K562 (cell line): ENCODE measurements around the gene JUP. TPM values are rescaled to one million over a fixed set of nuclear protein-coding genes. Genes with fewer than 3 reads are reported as not detected.

ENCODE experiments used
- CEBPG ChIP-seq, 3 experiments: fragments of 200-800 bp in 1 of 3; sonication (Bioruptor generic) in 1 of 3; sonication (generic) in 1 of 3; formaldehyde crosslinking in 1 of 3; IDR thresholded peaks in 2 of 3; conservative IDR thresholded peaks in 1 of 3; 2 replicates each; pipeline versions ENCODE4 v1.6.1 to v1.8.0; 2016 to 2022; ENCODE audit warnings: missing compliant biosample characterization in 2 of 3, missing genetic modification characterization in 2 of 3, mild to moderate bottlenecking in 1 of 3, missing genetic modification reagents in 1 of 3
- CREM ChIP-seq: IDR thresholded peaks from 2 replicates; pipeline ENCODE4 v1.6.1; 2014; ENCODE audit warnings: antibody characterized with exemption, low read depth
- GTF2A2 ChIP-seq: IDR thresholded peaks from 2 replicates; pipeline ENCODE4 v1.6.1; 2016; ENCODE audit warnings: mild to moderate bottlenecking, missing genetic modification characterization, missing compliant biosample characterization
- NCOR1 ChIP-seq: fragments of 450-650 bp; IDR thresholded peaks from 2 replicates; pipeline ENCODE4 v1.6.1; 2016; ENCODE audit warnings: mild to moderate bottlenecking, moderate library complexity
- NEUROD1 ChIP-seq: fragments of 150-350 bp; IDR thresholded peaks from 2 replicates; pipeline ENCODE4 v1.6.1; 2014; ENCODE audit warnings: borderline replicate concordance, low read length, low read depth; ENCODE audit not compliant: partially characterized antibody
- NONO ChIP-seq, 2 experiments: fragments of 200-400 bp in 1 of 2; fragments of 450-650 bp in 1 of 2; formaldehyde crosslinking in 1 of 2; IDR thresholded peaks; 2 replicates each; pipeline ENCODE4 v1.6.1; 2017; ENCODE audit warnings: low read depth in 2 of 2, mild to moderate bottlenecking in 2 of 2, moderate library complexity in 2 of 2, low read length in 1 of 2
- POLR3G ChIP-seq: IDR thresholded peaks from 2 replicates; pipeline ENCODE4 v1.6.1; 2011; ENCODE audit not compliant: insufficient read length, insufficient replicate concordance; ENCODE audit errors: extremely low read depth
- RBFOX2 ChIP-seq: fragments of 200-400 bp; formaldehyde crosslinking; IDR thresholded peaks from 2 replicates; pipeline ENCODE4 v1.6.1; 2017; ENCODE audit warnings: low read depth, mild to moderate bottlenecking, low read length, moderate library complexity
- RBM39 ChIP-seq: fragments of 200-400 bp; formaldehyde crosslinking; optimal IDR thresholded peaks from 2 replicates; pipeline ENCODE3; 2018; ENCODE audit warnings: low read depth, low read length
- RUNX1 ChIP-seq: sonication (generic); IDR thresholded peaks from 2 replicates; pipeline ENCODE4 v1.6.1; 2016; ENCODE audit warnings: antibody characterized with exemption, low read depth
- SMAD2 ChIP-seq: fragments of 150-350 bp; IDR thresholded peaks from 2 replicates; pipeline ENCODE4 v1.6.1; 2014; ENCODE audit warnings: low read depth, mild to moderate bottlenecking, low read length
- STAG1 ChIP-seq: sonication (generic); formaldehyde crosslinking; IDR thresholded peaks from 2 replicates; pipeline ENCODE4 v1.5.0; 2020; ENCODE audit warnings: missing genetic modification reagents, borderline replicate concordance
- TCFL5 ChIP-seq: fragments of 250-450 bp; sonication (Bioruptor Pico); conservative IDR thresholded peaks from 2 replicates; pipeline ENCODE4 v1.6.1; 2021; ENCODE audit warnings: mild to moderate bottlenecking, moderate library complexity, matching md5 sums
- TRIM28 ChIP-seq: fragments of 450-650 bp; IDR thresholded peaks from 2 replicates; pipeline ENCODE4 v1.6.1; 2017
- ZFP30 ChIP-seq: fragments of 250-450 bp; sonication (Bioruptor Pico); IDR thresholded peaks from 2 replicates; pipeline ENCODE4 v1.8.0; 2022; ENCODE audit warnings: moderate library complexity, mild to moderate bottlenecking, inconsistent platforms, borderline replicate concordance
- ZNF717 ChIP-seq: fragments of 250-450 bp; sonication (Bioruptor Pico); IDR thresholded peaks from 2 replicates; pipeline ENCODE4 v1.5.0; 2021
- polyA plus RNA-seq, 8 experiments: library from polyadenylated mRNA; depleted of rRNA in 4 of 8; stranded (reverse) in 5 of 8; unstranded in 3 of 8; fragments of >200 nt; fragmentation: Nextera tagmentation in 2 of 8; fragmentation: Illumina TruSeq in 1 of 8; extraction: Ambion mirVana in 2 of 8; extraction: Trizol in 1 of 8; gene quantifications; 2 replicates each; pipeline versions ENCODE4 v1.2.1 to v1.2.3, GENCODE V29; 2011 to 2014; ENCODE audit warnings: inconsistent platforms in 1 of 8, missing spikeins in 1 of 8
- total RNA-seq, 7 experiments: library from RNA; depleted of rRNA in 6 of 7; stranded (reverse); fragments of >200 nt in 6 of 7; fragmentation: Illumina TruSeq in 2 of 7; extraction: Trizol in 2 of 7; gene quantifications; 2 replicates each; pipeline versions ENCODE4 v1.2.1 to v1.2.3, GENCODE V29; 2011 to 2021; ENCODE audit warnings: low replicate concordance in 1 of 7
- TF ChIP-seq, protein P1 (sequence below): sonication (generic); formaldehyde crosslinking; IDR thresholded peaks from 2 replicates; pipeline ENCODE4 v1.8.1; 2023; ENCODE audit warnings: missing genetic modification reagents, mild to moderate bottlenecking, borderline replicate concordance
- TF ChIP-seq, protein P2 (sequence below): fragments of 250-450 bp; sonication (Bioruptor Pico); IDR thresholded peaks from 2 replicates; pipeline ENCODE4 v1.5.0; 2021
- TF ChIP-seq, protein P3 (sequence below): fragments of 200-800 bp; sonication (Bioruptor generic); IDR thresholded peaks from 2 replicates; pipeline ENCODE4 v1.6.1; 2017; ENCODE audit warnings: missing genetic modification characterization, missing compliant biosample characterization

Gene JUP
- total and polyA plus RNA-seq, 9 of the 15 experiments (the other 6 are each of a cell fraction or from before 2014, with no cell fraction given): 6.4 to 177 (median 31.2) TPM

DNA sequence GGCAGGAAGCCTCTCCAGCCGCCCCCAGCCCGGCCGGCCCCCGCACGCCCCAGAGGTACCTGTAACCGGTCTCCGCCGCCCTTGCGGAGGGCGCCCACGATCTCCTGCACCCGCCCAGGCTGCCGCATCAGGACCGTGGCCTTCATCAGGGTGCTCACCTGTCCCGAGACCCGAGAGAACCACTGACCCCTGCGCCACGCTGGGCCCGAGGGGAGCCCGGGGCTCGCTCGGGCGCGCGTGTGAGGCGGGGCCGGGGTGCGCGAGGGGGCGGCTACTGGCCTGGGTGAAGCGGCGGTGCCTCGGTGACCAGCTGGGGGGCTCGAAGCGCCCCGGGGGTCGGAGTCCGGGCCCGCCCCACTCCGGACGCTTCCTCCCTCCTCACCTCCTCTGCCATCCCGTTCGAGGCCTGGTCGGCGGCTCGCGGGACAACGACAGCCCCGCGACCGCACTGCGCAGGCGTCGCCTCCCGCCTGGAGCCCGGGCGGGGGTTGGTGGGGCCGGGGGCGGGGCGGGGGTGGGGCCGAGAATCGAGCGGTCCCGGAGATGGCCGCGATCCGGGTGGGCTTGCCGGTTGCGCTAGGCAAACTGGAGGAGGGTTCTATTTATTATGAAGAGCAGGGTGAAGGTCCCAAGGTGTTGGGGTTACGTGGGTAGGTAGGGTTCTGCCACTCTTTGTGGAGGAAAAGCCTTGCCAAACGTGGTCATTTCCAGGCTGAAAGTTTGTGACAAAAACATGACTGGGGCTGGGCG lies 49.5 kb upstream of the JUP start, which contains the start of gene NT5C3B (continued):
- TF ChIP-seq STAG1 (no peak), ZFP30 (no peak), NCOR1 (no peak), RBFOX2 (peak; percentile 77), SMAD2 (no peak), RBM39 (no peak), GTF2A2 (tag) (no peak), TCFL5 (CRISPR knock-in tag) (no peak), NEUROD1 (no peak), CREM (no peak), NONO (IDR thresholded peaks at IDR 0.05; ENCODE audit: low read depth in 2 of 2, low read length in 1 of 2) (0 out of 4 replicates have a peak, but pooled peaks of 1 of the 2 experiments have one; percentile 22), ZNF717 (no peak), POLR3G (no peak), RUNX1 (no peak), TRIM28 (no peak), CEBPG (CRISPR knock-in tag; IDR thresholded peaks at IDR 0.05) (no peak), CEBPG (tag; conservative IDR thresholded peaks at IDR 0.05 in 1 of 2, IDR thresholded peaks at IDR 0.05 in 1 of 2) (no peak)
- TF ChIP-seq, protein P1, sequence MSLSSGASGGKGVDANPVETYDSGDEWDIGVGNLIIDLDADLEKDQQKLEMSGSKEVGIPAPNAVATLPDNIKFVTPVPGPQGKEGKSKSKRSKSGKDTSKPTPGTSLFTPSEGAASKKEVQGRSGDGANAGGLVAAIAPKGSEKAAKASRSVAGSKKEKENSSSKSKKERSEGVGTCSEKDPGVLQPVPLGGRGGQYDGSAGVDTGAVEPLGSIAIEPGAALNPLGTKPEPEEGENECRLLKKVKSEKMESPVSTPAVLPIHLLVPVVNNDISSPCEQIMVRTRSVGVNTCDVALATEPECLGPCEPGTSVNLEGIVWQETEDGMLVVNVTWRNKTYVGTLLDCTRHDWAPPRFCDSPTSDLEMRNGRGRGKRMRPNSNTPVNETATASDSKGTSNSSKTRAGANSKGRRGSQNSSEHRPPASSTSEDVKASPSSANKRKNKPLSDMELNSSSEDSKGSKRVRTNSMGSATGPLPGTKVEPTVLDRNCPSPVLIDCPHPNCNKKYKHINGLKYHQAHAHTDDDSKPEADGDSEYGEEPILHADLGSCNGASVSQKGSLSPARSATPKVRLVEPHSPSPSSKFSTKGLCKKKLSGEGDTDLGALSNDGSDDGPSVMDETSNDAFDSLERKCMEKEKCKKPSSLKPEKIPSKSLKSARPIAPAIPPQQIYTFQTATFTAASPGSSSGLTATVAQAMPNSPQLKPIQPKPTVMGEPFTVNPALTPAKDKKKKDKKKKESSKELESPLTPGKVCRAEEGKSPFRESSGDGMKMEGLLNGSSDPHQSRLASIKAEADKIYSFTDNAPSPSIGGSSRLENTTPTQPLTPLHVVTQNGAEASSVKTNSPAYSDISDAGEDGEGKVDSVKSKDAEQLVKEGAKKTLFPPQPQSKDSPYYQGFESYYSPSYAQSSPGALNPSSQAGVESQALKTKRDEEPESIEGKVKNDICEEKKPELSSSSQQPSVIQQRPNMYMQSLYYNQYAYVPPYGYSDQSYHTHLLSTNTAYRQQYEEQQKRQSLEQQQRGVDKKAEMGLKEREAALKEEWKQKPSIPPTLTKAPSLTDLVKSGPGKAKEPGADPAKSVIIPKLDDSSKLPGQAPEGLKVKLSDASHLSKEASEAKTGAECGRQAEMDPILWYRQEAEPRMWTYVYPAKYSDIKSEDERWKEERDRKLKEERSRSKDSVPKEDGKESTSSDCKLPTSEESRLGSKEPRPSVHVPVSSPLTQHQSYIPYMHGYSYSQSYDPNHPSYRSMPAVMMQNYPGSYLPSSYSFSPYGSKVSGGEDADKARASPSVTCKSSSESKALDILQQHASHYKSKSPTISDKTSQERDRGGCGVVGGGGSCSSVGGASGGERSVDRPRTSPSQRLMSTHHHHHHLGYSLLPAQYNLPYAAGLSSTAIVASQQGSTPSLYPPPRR (CRISPR knock-in tag): no peak
- TF ChIP-seq, protein P2, sequence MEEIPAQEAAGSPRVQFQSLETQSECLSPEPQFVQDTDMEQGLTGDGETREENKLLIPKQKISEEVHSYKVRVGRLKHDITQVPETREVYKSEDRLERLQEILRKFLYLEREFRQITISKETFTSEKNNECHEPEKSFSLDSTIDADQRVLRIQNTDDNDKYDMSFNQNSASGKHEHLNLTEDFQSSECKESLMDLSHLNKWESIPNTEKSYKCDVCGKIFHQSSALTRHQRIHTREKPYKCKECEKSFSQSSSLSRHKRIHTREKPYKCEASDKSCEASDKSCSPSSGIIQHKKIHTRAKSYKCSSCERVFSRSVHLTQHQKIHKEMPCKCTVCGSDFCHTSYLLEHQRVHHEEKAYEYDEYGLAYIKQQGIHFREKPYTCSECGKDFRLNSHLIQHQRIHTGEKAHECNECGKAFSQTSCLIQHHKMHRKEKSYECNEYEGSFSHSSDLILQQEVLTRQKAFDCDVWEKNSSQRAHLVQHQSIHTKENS: no peak
- TF ChIP-seq, protein P3, sequence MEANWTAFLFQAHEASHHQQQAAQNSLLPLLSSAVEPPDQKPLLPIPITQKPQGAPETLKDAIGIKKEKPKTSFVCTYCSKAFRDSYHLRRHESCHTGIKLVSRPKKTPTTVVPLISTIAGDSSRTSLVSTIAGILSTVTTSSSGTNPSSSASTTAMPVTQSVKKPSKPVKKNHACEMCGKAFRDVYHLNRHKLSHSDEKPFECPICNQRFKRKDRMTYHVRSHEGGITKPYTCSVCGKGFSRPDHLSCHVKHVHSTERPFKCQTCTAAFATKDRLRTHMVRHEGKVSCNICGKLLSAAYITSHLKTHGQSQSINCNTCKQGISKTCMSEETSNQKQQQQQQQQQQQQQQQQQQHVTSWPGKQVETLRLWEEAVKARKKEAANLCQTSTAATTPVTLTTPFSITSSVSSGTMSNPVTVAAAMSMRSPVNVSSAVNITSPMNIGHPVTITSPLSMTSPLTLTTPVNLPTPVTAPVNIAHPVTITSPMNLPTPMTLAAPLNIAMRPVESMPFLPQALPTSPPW (CRISPR knock-in tag): peak; percentile 89
